HCT116 (cell line): ENCODE results near the gene PCBP3. TPM values are rescaled to one million over a fixed set of nuclear protein-coding genes. Genes with fewer than 3 reads are reported as not detected.
"Not testable (repeated sequence)": the region's sequence is repeated elsewhere in the genome, so short reads cannot be mapped to it uniquely, and the experiment has no call there.

Experiments used
- ATAC-seq: fragments of 200-7000 bp; cut with Tn5 transposase; 2 replicates; pipeline ENCODE4 v1.9.1; 2020; ENCODE audit warnings: mild to moderate bottlenecking, moderate library complexity
- BruUV-seq: library from RNA; stranded (reverse); fragments of 400-500 nt; replicated peaks from 2 replicates; lab custom pipeline; 2021; lab: Mats Ljungman, UMichigan
- CTCF ChIA-PET: fragments of 300-600 bp; sonication (Branson Sonifier 250); formaldehyde crosslinking; loops from one replicate; lab custom pipeline; 2021; ENCODE audit warnings: antibody characterized with exemption; lab: Charles Lee
- POLR2A ChIA-PET: fragments of 300-600, 350-600 bp; sonication (Branson Sonifier 250); formaldehyde crosslinking; loops from one replicate; lab custom pipeline; 2021; ENCODE audit warnings: antibody characterized with exemption; lab: Charles Lee
- RAD21 ChIA-PET, 2 experiments: fragments of 300-600 bp; sonication (Branson Sonifier 250); formaldehyde crosslinking; loops; one replicate each; lab custom pipeline; 2023; ENCODE audit warnings: low total read pairs in 2 of 2; ENCODE audit not compliant: uncharacterized antibody in 2 of 2, unreplicated experiment in 2 of 2, low non-redundant PET in 1 of 2; lab: Charles Lee
- DNase-seq: peaks from one replicate; pipeline ENCODE4 v3.0.0-alpha.2; 2010; ENCODE audit warnings: low read depth, low spot score
- H2AFZ ChIP-seq: fragments of 200-600 bp; shearing (Covaris generic), sonication (generic); 2 replicates; pipeline ENCODE4 v1.6.1; 2017; ENCODE audit warnings: low read depth, mixed run types, mixed read lengths, antibody characterized with exemption, low read length; ENCODE audit not compliant: poor library complexity, severe bottlenecking
- H3K27ac ChIP-seq: 2 replicates; pipeline ENCODE4 v1.5.1; 2012; ENCODE audit warnings: low read depth, low read length
- H3K27me3 ChIP-seq: fragments of 200-600 bp; sonication (generic); 2 replicates; pipeline ENCODE4 v1.6.1; 2016; ENCODE audit warnings: mixed run types, low read length, mixed read lengths; ENCODE audit not compliant: insufficient read depth
- H3K36me3 ChIP-seq, 2 experiments: fragments of 200-500 bp in 1 of 2; fragments of 200-600 bp in 1 of 2; sonication (Bioruptor generic) in 1 of 2; sonication (generic) in 1 of 2; 2 replicates each; pipeline versions ENCODE4 v1.5.1 to v1.6.1; 2014 to 2016; ENCODE audit warnings: low read length in 2 of 2, inconsistent platforms in 1 of 2, mixed read lengths in 1 of 2, mixed run types in 1 of 2; ENCODE audit not compliant: insufficient read depth in 2 of 2, control insufficient read depth in 1 of 2
- H3K4me1 ChIP-seq, 2 experiments: fragments of 200-600 bp in 1 of 2; sonication (generic) in 1 of 2; 2 replicates each; pipeline versions ENCODE4 v1.5.1 to v1.6.1; 2012 to 2017; ENCODE audit warnings: low read length in 2 of 2, inconsistent platforms in 1 of 2, mild to moderate bottlenecking in 1 of 2, mixed read lengths in 1 of 2, mixed run types in 1 of 2, moderate library complexity in 1 of 2; ENCODE audit not compliant: insufficient read depth in 2 of 2, control insufficient read depth in 1 of 2
- H3K4me2 ChIP-seq: fragments of 200-600 bp; sonication (generic); 2 replicates; pipeline ENCODE4 v1.6.1; 2017; ENCODE audit warnings: mixed run types, low read length, mixed read lengths
- H3K4me3 ChIP-seq, 2 experiments: fragments of 200-600 bp in 1 of 2; sonication (generic) in 1 of 2; replicated peaks in 1 of 2; 2 replicates each; pipeline ENCODE4 v1.5.1; 2011 to 2016; ENCODE audit warnings: low read length in 2 of 2, control low read depth in 1 of 2, low read depth in 1 of 2, mild to moderate bottlenecking in 1 of 2, mixed read lengths in 1 of 2, mixed run types in 1 of 2
- H3K79me2 ChIP-seq: fragments of 200-600 bp; sonication (generic); 2 replicates; pipeline ENCODE4 v1.6.1; 2017; ENCODE audit warnings: mild to moderate bottlenecking, mixed run types, low read length, moderate library complexity, mixed read lengths; ENCODE audit not compliant: insufficient read depth
- H3K9ac ChIP-seq: fragments of 200-600 bp; sonication (generic); 2 replicates; pipeline ENCODE4 v1.6.1; 2016; ENCODE audit warnings: low read length, mixed read lengths
- H3K9me2 ChIP-seq: fragments of 200-600 bp; sonication (generic), shearing (Covaris generic); 2 replicates; pipeline ENCODE4 v1.6.1; 2017; ENCODE audit warnings: mixed run types, mild to moderate bottlenecking, moderate library complexity; ENCODE audit not compliant: insufficient read depth
- H3K9me3 ChIP-seq, 2 experiments: fragments of 200-500 bp in 1 of 2; fragments of 200-600 bp in 1 of 2; sonication (Bioruptor generic) in 1 of 2; sonication (generic) in 1 of 2; 2 replicates each; pipeline ENCODE4 v1.6.1; 2014 to 2017; ENCODE audit warnings: low read length in 2 of 2, mixed read lengths in 2 of 2, inconsistent platforms in 1 of 2, low read depth in 1 of 2, mild to moderate bottlenecking in 1 of 2, mixed run types in 1 of 2, moderate library complexity in 1 of 2; ENCODE audit not compliant: control insufficient read depth in 1 of 2, insufficient read depth in 1 of 2
- H4K20me1 ChIP-seq: fragments of 200-600 bp; sonication (generic), shearing (Covaris generic); 2 replicates; pipeline ENCODE4 v1.6.1; 2017; ENCODE audit warnings: mixed run types, mild to moderate bottlenecking, moderate library complexity; ENCODE audit not compliant: insufficient read depth
- EGR1 ChIP-seq: IDR thresholded peaks from 2 replicates; pipeline ENCODE4 v1.6.1; 2012; ENCODE audit warnings: low read depth
- MAX ChIP-seq: IDR thresholded peaks from 2 replicates; pipeline ENCODE4 v1.6.1; 2012
- SIN3A ChIP-seq: IDR thresholded peaks from 2 replicates; pipeline ENCODE4 v1.6.1; 2012; ENCODE audit warnings: low read depth
- intact Hi-C: fragments of 100-400 bp; cut with micrococcal nuclease; formaldehyde crosslinking; loops from 2 replicates; pipeline ENCODE4 v1.10.0; 2022
- total RNA-seq: library from RNA; stranded (reverse); gene quantifications from one replicate; pipeline ENCODE4 v1.2.1, GENCODE V29; 2021; ENCODE audit not compliant: unreplicated experiment

PCBP3 gene
- total RNA-seq, 1 experiment from 2014 or later, result 3.1 TPM

- ChIA-PET CTCF (no interaction called here), POLR2A (no interaction called here), RAD21 (no interaction called here)
- no peaks in the 10 kb centered on the region for H4K20me1 ChIP-seq
- H3K27ac ChIP-seq, result no peak overlapping the region
- DNase-seq, result no peak
- H3K9me2 ChIP-seq, result no peaks in the 10 kb centered on the region
- no peaks in the 10 kb centered on the region for H3K9me3 ChIP-seq
- no peaks in the 10 kb centered on the region for H3K36me3 ChIP-seq
- intact Hi-C loops, result no loop called here
- H3K4me3 ChIP-seq, result no peak overlapping the region
- ATAC-seq, result no peak
- no peaks in the 10 kb centered on the region for H3K79me2 ChIP-seq
- no peaks in the 10 kb centered on the region for H3K27me3 ChIP-seq
- H3K9ac ChIP-seq, result no peak overlapping the region
- no peak overlapping the region for H2AFZ ChIP-seq
- H3K4me2 ChIP-seq, result no peak overlapping the region
- H3K4me1 ChIP-seq, result peaks cover 11 to 12% of the 10 kb centered on the region in 2 experiments; a peak in 3 of 4 replicates
- TF ChIP-seq EGR1, result no peak
- no peak for TF ChIP-seq SIN3A
- TF ChIP-seq MAX, result no peak
- no TSS peak for BruUV-seq
These were observed 308.2 kb downstream of the PCBP3 start for GRCh38 chr21:45951676-45952075.

GRCh38 chr21:45952527-45952926, 309.0 kb downstream of the PCBP3 start:
- H3K4me1 ChIP-seq, result peaks cover 11 to 12% of the 10 kb centered on the region in 2 experiments; a peak in 3 of 4 replicates
- H3K36me3 ChIP-seq, BruUV-seq, intact Hi-C loops, H4K20me1 ChIP-seq, H3K4me2 ChIP-seq, POLR2A ChIA-PET, H3K9ac ChIP-seq, DNase-seq, H3K9me2 ChIP-seq, CTCF ChIA-PET, H3K27ac ChIP-seq, H2AFZ ChIP-seq, H3K27me3 ChIP-seq, RAD21 ChIA-PET, ATAC-seq, H3K79me2 ChIP-seq, H3K4me3 ChIP-seq, H3K9me3 ChIP-seq: not testable (repeated sequence)
